ENCODE measurements around the gene C5AR1.

C5AR1 gene

GRCh38 chr19:47371261-47371660 is 61.6 kb downstream of the C5AR1 start:
- DNase-seq: no peak

All from fibroblast of upper back skin (primary cell).